Stimulated activated naive B cell treated with anti-CD40 and anti-IgM and Interleukin-4, amounts not matched to agents 10 μg/mL and 1 μg/mL and 100 μg/mL, for 72 hours (primary cell): ENCODE results near the gene KLF1.
A peak's percentile ranks its signal among the peaks of the same experiment; 100 is the strongest.

Experiments
- ATAC-seq, 2 donors: fragments of 150-1000 bp; cut with Tn5 transposase; replicated peaks; 2 replicates each; pipeline ENCODE4 v1.10.0; 2021; ENCODE audit warnings: moderate library complexity in 1 of 2
- DNase-seq: peaks from one replicate; pipeline ENCODE4 v3.0.0; 2021
- H3K27ac Mint-ChIP-seq: one replicate; pipeline ENCODE4 v1.8.0; 2022; ENCODE audit warnings: mild to moderate bottlenecking, mixed read lengths
- H3K27me3 Mint-ChIP-seq, 2 donors: one replicate each; pipeline ENCODE4 v1.8.0; 2022; ENCODE audit warnings: mixed read lengths in 2 of 2
- H3K36me3 Mint-ChIP-seq, 2 donors: one replicate each; pipeline ENCODE4 v1.8.0; 2022; ENCODE audit warnings: mixed read lengths in 2 of 2, mild to moderate bottlenecking in 1 of 2
- H3K4me1 Mint-ChIP-seq, 2 donors: one replicate each; pipeline ENCODE4 v1.8.0; 2022; ENCODE audit warnings: mixed read lengths in 2 of 2, mild to moderate bottlenecking in 1 of 2
- H3K4me3 Mint-ChIP-seq, 2 donors: one replicate each; pipeline ENCODE4 v1.8.0; 2022; ENCODE audit warnings: mild to moderate bottlenecking in 2 of 2, mixed read lengths in 2 of 2, moderate library complexity in 1 of 2
- H3K9me3 Mint-ChIP-seq, 2 donors: one replicate each; pipeline ENCODE4 v1.8.0; 2022; ENCODE audit warnings: mixed read lengths in 2 of 2, mild to moderate bottlenecking in 1 of 2

KLF1 gene

GRCh38 chr19:12884627-12884925 is 2.4 kb downstream of the KLF1 start:
- DNase-seq = no peak
- no peak for ATAC-seq
- Mint-ChIP-seq H3K36me3 (peaks cover 0 to 4% of the 10 kb centered on the region in 2 donors), H3K27ac (peak overlapping the region; percentile 93), H3K4me3 (peak overlapping the region; percentile 87 to 90), H3K4me1 (peaks cover 28 to 40% of the 10 kb centered on the region in 2 donors), H3K9me3 (no peaks in the 10 kb centered on the region), H3K27me3 (no peaks in the 10 kb centered on the region)

GRCh38 chr19:12884202-12884601 is 2.8 kb downstream of the KLF1 start:
- DNase-seq (no peak), ATAC-seq (no peak)
- Mint-ChIP-seq H3K4me1 (peaks cover 28 to 40% of the 10 kb centered on the region in 2 donors), H3K36me3 (peaks cover 0 to 4% of the 10 kb centered on the region in 2 donors), H3K4me3 (peak overlapping the region; percentile 87 to 90), H3K27ac (peak overlapping the region; percentile 39), H3K27me3 (no peaks in the 10 kb centered on the region), H3K9me3 (no peaks in the 10 kb centered on the region)

GRCh38 chr19:12882589-12882988 is 4.4 kb downstream of the KLF1 start:
- Mint-ChIP-seq H3K36me3 (peaks cover 4 to 12% of the 10 kb centered on the region in 2 donors), H3K4me1 (peaks cover 28 to 40% of the 10 kb centered on the region in 2 donors), H3K27ac (peak overlapping the region; percentile 62)

GRCh38 chr19:12881172-12881808 is 5.7 kb downstream of the KLF1 start, which contains the start of gene DNASE2:
Gene DNASE2, minus strand, starts transcription at chr19:12881449. Its CDS starts 74 bp downstream, at chr19:12881375.
- Mint-ChIP-seq H3K27ac (peak within 1 kb of the TSS; percentile 93), H3K4me3 (peak within 1 kb of the TSS; percentile 84 to 87), H3K27me3 (no peaks in the 10 kb centered on the region), H3K4me1 (peaks cover 24 to 40% of the 10 kb centered on the region in 2 donors), H3K9me3 (no peaks in the 10 kb centered on the region), H3K36me3 (peaks cover 4 to 12% of the 10 kb centered on the region in 2 donors)
- DNase-seq (peak; percentile 91), ATAC-seq (peak; percentile 84 to 85)

More at GRCh38 chr19:12882589-12882988, 4.4 kb downstream of the KLF1 start:
- Mint-ChIP-seq H3K9me3 (no peaks in the 10 kb centered on the region), H3K4me3 (peak overlapping the region; percentile 84 to 87), H3K27me3 (no peaks in the 10 kb centered on the region)
- no peak for DNase-seq
- no peak for ATAC-seq

- peaks cover 4 to 12% of the 10 kb centered on the region in 2 donors for H3K36me3 Mint-ChIP-seq
- peak overlapping the region; percentile 84 to 87 for H3K4me3 Mint-ChIP-seq
- H3K9me3 Mint-ChIP-seq = no peaks in the 10 kb centered on the region
- peak overlapping the region; percentile 93 for H3K27ac Mint-ChIP-seq
- no peaks in the 10 kb centered on the region for H3K27me3 Mint-ChIP-seq
- peaks cover 23 to 40% of the 10 kb centered on the region in 2 donors for H3K4me1 Mint-ChIP-seq
- peak; percentile 26 for DNase-seq
- ATAC-seq = peak; percentile 21 to 26
Measured at GRCh38 chr19:12880551-12881171, 6.3 kb downstream of the KLF1 start.

GRCh38 chr19:12875086-12875485 is 11.9 kb downstream of the KLF1 start:
- Mint-ChIP-seq H3K27ac (no peak overlapping the region), H3K4me1 (peaks cover 1 to 10% of the 10 kb centered on the region in 2 donors), H3K36me3 (peaks cover 22 to 35% of the 10 kb centered on the region in 2 donors), H3K9me3 (peaks cover 8 to 9% of the 10 kb centered on the region in 2 donors), H3K4me3 (no peak overlapping the region), H3K27me3 (no peaks in the 10 kb centered on the region)
- no peak for DNase-seq
- ATAC-seq = no peak

- Mint-ChIP-seq H3K4me1 (peaks cover 0 to 8% of the 10 kb centered on the region in 2 donors), H3K27me3 (no peaks in the 10 kb centered on the region), H3K9me3 (peaks cover 8 to 9% of the 10 kb centered on the region in 2 donors), H3K27ac (no peak overlapping the region), H3K4me3 (peak overlapping the region in 1 of 2 donors; percentile 8), H3K36me3 (peaks cover 24 to 35% of the 10 kb centered on the region in 2 donors)
- no peak for ATAC-seq
- DNase-seq = no peak
Measured at GRCh38 chr19:12873891-12874745, 12.9 kb downstream of the KLF1 start.

- peaks cover 8 to 9% of the 10 kb centered on the region in 2 donors for H3K9me3 Mint-ChIP-seq
- peaks cover 2 to 10% of the 10 kb centered on the region in 2 donors for H3K4me1 Mint-ChIP-seq
- peaks cover 22 to 27% of the 10 kb centered on the region in 2 donors for H3K36me3 Mint-ChIP-seq
- DNase-seq (no peak), ATAC-seq (peak; percentile 76 to 78)
- H3K27ac Mint-ChIP-seq = no peak overlapping the region
- no peaks in the 10 kb centered on the region for H3K27me3 Mint-ChIP-seq
- H3K4me3 Mint-ChIP-seq = peak overlapping the region; percentile 25 to 46
Measured at GRCh38 chr19:12872941-12873890, 13.8 kb downstream of the KLF1 start.

- H3K36me3 Mint-ChIP-seq = peaks cover 20 to 26% of the 10 kb centered on the region in 2 donors
- no peak for ATAC-seq
- H3K4me1 Mint-ChIP-seq = peaks cover 2 to 13% of the 10 kb centered on the region in 2 donors
- H3K9me3 Mint-ChIP-seq = peaks cover 8 to 9% of the 10 kb centered on the region in 2 donors
- no peak overlapping the region for H3K4me3 Mint-ChIP-seq
- DNase-seq = no peak
- no peak overlapping the region for H3K27ac Mint-ChIP-seq
- H3K27me3 Mint-ChIP-seq = no peaks in the 10 kb centered on the region
Measured at GRCh38 chr19:12872255-12872654, 14.7 kb downstream of the KLF1 start.

- peaks cover 20 to 26% of the 10 kb centered on the region in 2 donors for H3K36me3 Mint-ChIP-seq
- H3K4me3 Mint-ChIP-seq = no peak overlapping the region
Measured at GRCh38 chr19:12871681-12872080, 15.3 kb downstream of the KLF1 start.

GRCh38 chr19:12868540-12869112 is 18.4 kb downstream of the KLF1 start:
- Mint-ChIP-seq H3K27me3 (peaks cover 6% of the 10 kb centered on the region in 2 donors), H3K4me3 (no peak overlapping the region), H3K4me1 (peaks cover 11 to 22% of the 10 kb centered on the region in 2 donors), H3K9me3 (peaks cover 7 to 9% of the 10 kb centered on the region in 2 donors), H3K36me3 (peaks cover 12 to 16% of the 10 kb centered on the region in 2 donors), H3K27ac (no peak overlapping the region)
- no peak for DNase-seq
- no peak for ATAC-seq

More at GRCh38 chr19:12871681-12872080, 15.3 kb downstream of the KLF1 start:
- H3K4me1 Mint-ChIP-seq = peaks cover 6 to 18% of the 10 kb centered on the region in 2 donors
- DNase-seq = no peak
- no peak overlapping the region for H3K27ac Mint-ChIP-seq
- H3K9me3 Mint-ChIP-seq = peaks cover 8 to 9% of the 10 kb centered on the region in 2 donors
- no peak for ATAC-seq
- H3K27me3 Mint-ChIP-seq = peaks cover 0 to under 1% of the 10 kb centered on the region in 2 donors

- peak overlapping the region; percentile 83 to 87 for H3K4me3 Mint-ChIP-seq
- H3K27ac Mint-ChIP-seq = peak overlapping the region; percentile 84
- H3K9me3 Mint-ChIP-seq = peaks cover 4 to 5% of the 10 kb centered on the region in 2 donors
Measured at GRCh38 chr19:12867120-12868099, 19.6 kb downstream of the KLF1 start.

More at GRCh38 chr19:12867120-12868099, 19.6 kb downstream of the KLF1 start:
- DNase-seq (peak; percentile 65), ATAC-seq (peak; percentile 85 to 86)
- peaks cover 5 to 7% of the 10 kb centered on the region in 2 donors for H3K36me3 Mint-ChIP-seq
- peaks cover 6% of the 10 kb centered on the region in 2 donors for H3K27me3 Mint-ChIP-seq
- H3K4me1 Mint-ChIP-seq = peaks cover 11 to 21% of the 10 kb centered on the region in 2 donors
